Epithelial cell of umbilical artery (primary cell): Measurements from ENCODE around the gene SPAG6. TPM values are rescaled to one million over a fixed set of nuclear protein-coding genes. Genes with fewer than 3 reads are reported as not detected.

Experiments used
- total RNA-seq: library from RNA; depleted of rRNA; stranded (reverse); fragments of >200 nt; gene quantifications from 2 replicates; pipeline ENCODE4 v1.2.3, GENCODE V29; 2014

Gene SPAG6
- not detected in 2 replicates for total RNA-seq

DNA sequence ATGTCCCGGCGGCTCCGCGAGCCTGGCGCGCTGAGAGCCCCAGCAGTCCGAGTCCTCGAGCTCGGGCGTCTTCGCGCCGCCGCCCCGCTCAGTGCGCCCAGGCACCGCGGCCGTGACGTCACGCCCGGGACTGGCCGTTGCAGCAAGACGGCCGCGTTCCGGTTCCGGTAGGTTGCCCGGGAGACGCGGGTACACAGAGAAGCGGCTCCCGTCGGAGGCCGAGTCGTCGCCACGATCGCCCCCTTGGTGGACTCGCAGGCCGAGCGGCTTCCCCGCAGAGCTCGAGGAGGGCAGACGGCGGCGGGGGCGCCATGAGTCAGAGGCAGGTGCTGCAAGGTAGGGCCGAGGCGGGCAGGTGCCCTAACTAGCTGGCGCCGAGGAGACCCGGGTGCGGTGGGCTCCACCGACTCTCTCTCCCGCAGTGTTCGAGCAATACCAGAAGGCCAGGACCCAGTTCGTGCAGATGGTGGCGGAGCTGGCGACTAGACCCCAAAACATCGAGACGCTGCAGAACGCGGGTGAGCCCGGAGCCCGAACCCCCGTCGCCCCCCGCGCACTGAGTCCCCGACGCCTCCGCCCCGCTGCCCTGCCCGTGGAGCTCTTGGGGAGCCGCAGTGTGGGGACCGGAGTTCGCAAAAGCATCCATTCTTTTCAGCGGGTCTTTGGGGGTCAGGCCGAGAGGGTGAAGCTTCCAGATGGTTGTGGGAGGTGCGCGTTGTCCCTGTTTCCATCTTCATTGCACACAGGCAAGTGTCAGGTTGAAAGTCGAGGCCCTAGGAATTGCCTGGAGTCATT is at the start of gene SPAG6:
SPAG6 (plus strand) TSS at position 196 of the 795 bp plus-strand sequence; CDS start at position 312, 116 bp downstream.

GRCh38 chr10:22316286-22317075 is 28.8 kb upstream of the SPAG6 start, which contains the start of gene COMMD3:
TSS of gene COMMD3 (plus strand) at chr10:22316388. CDS start at chr10:22316418, 30 bp downstream.

GRCh38 chr10:22320591-22321155 is 24.6 kb upstream of the SPAG6 start, which contains the start of gene BMI1:
TSS of gene BMI1 (plus strand) at chr10:22321099. CDS start at chr10:22326450, 5,351 bp downstream.

Other genes with a start within 250 kb of the SPAG6 start
- not detected in 2 replicates for gene EBLN1, start 127.5 kb upstream of the SPAG6 start, total RNA-seq
- gene COMMD3, start 29.1 kb upstream of the SPAG6 start, total RNA-seq: 57.5 and 79.5 TPM in 2 replicates
- gene BMI1, start 24.4 kb upstream of the SPAG6 start, total RNA-seq: 27.4 and 34.8 TPM in 2 replicates